K562 treated with DMSO at 1 percent for 24 hours (cell line): ENCODE measurements around the gene KIAA0232. TPM values are rescaled to one million over a fixed set of nuclear protein-coding genes. Genes with fewer than 3 reads are reported as not detected.

Experiments used
- total RNA-seq: library from RNA; unstranded; fragments of 300-600 nt; gene quantifications from 2 replicates; pipeline ENCODE4 v1.2.3, GENCODE V29; 2022; ENCODE audit warnings: low read depth; ENCODE audit not compliant: insufficient read depth

Gene KIAA0232
- 7.1 and 11.6 TPM in 2 replicates for total RNA-seq

GRCh38 chr4:6782147-6782845 is at the start of gene KIAA0232:
TSS of gene KIAA0232 (plus strand) at chr4:6782727. CDS start at chr4:6824454, 41,727 bp downstream.

GRCh38 chr4:6909113-6909969 is 126.8 kb downstream of the KIAA0232 start, which contains the start of gene TBC1D14:
TSS of gene TBC1D14 (plus strand) at chr4:6909826. CDS start at chr4:6923390, 13,564 bp downstream.

Other genes starting within 250 kb of the KIAA0232 start
- gene MAN2B2, start 207.5 kb upstream of the KIAA0232 start, total RNA-seq, result 28.8 and 29.5 TPM in 2 replicates
- 452 and 457 TPM in 2 replicates for gene MRFAP1, start 142.0 kb upstream of the KIAA0232 start, total RNA-seq
- 22.9 and 35.6 TPM in 2 replicates for gene S100P, start 88.8 kb upstream of the KIAA0232 start, total RNA-seq
- 81.8 and 90.0 TPM in 2 replicates for gene MRFAP1L1, start 72.9 kb upstream of the KIAA0232 start, total RNA-seq
- 45.5 and 52.3 TPM in 2 replicates for gene BLOC1S4, start 66.6 kb upstream of the KIAA0232 start, total RNA-seq
- 50.1 and 50.2 TPM in 2 replicates for gene TBC1D14, start 127.1 kb downstream of the KIAA0232 start, total RNA-seq